GM21423 (cell line): ENCODE results near the gene TRMT1.

Experiments used
- ATAC-seq: cut with Tn5 transposase; IDR thresholded peaks from one replicate; pipeline ENCODE4 v1.9.1; 2021; ENCODE audit warnings: mild to moderate bottlenecking, moderate library complexity; ENCODE audit not compliant: unreplicated experiment

TRMT1 gene

GRCh38 chr19:13092606-13093235, 23.8 kb downstream of the TRMT1 start:
- ATAC-seq = no peak

GRCh38 chr19:13092158-13092543, 24.4 kb downstream of the TRMT1 start:
- ATAC-seq = no peak

GRCh38 chr19:13091400-13092157, 25.0 kb downstream of the TRMT1 start:
- ATAC-seq = no peak

GRCh38 chr19:13090511-13091231, 25.9 kb downstream of the TRMT1 start:
- no peak for ATAC-seq

- no peak for ATAC-seq
These were observed 26.6 kb downstream of the TRMT1 start for GRCh38 chr19:13089857-13090507.

- ATAC-seq = no peak
These were observed 27.2 kb downstream of the TRMT1 start for GRCh38 chr19:13089139-13089856.

- no peak for ATAC-seq
These were observed 28.6 kb downstream of the TRMT1 start for GRCh38 chr19:13087795-13088537.

- no peak for ATAC-seq
These were observed 29.2 kb downstream of the TRMT1 start for GRCh38 chr19:13087295-13087694.

GRCh38 chr19:13086341-13086740, 30.2 kb downstream of the TRMT1 start:
- ATAC-seq = no peak

GRCh38 chr19:13085666-13086065, 30.9 kb downstream of the TRMT1 start:
- ATAC-seq = no peak

- ATAC-seq = no peak
These were observed 32.9 kb downstream of the TRMT1 start for GRCh38 chr19:13083627-13084026.

- ATAC-seq = no peak
These were observed 33.5 kb downstream of the TRMT1 start for GRCh38 chr19:13083008-13083404.

- no peak for ATAC-seq
These were observed 34.1 kb downstream of the TRMT1 start for GRCh38 chr19:13082192-13083007.

- no peak for ATAC-seq
These were observed 37.0 kb downstream of the TRMT1 start for GRCh38 chr19:13079542-13079986.

- no peak for ATAC-seq
These were observed 37.5 kb downstream of the TRMT1 start for GRCh38 chr19:13078897-13079541.

- no peak for ATAC-seq
These were observed 38.2 kb downstream of the TRMT1 start for GRCh38 chr19:13078381-13078780.

- ATAC-seq = no peak
These were observed 39.3 kb downstream of the TRMT1 start for GRCh38 chr19:13077240-13077639.

GRCh38 chr19:13076787-13077186, 39.8 kb downstream of the TRMT1 start:
- ATAC-seq = no peak

- ATAC-seq = no peak
These were observed 40.2 kb downstream of the TRMT1 start for GRCh38 chr19:13076320-13076719.
